PC-3 (cell line): ENCODE measurements around the gene TRDMT1.

Experiments used
- EZH2 ChIP-seq: fragments of 300-600 bp; sonication (generic); IDR thresholded peaks from one replicate; pipeline ENCODE4 v1.6.1; 2017; ENCODE audit warnings: antibody characterized with exemption, mild to moderate bottlenecking, low read length; ENCODE audit not compliant: unreplicated experiment
- TF ChIP-seq, protein P1 (sequence below): fragments of 300-600 bp; sonication (generic); conservative IDR thresholded peaks from 2 replicates; pipeline ENCODE4 v1.5.1; 2017; ENCODE audit warnings: antibody characterized with exemption, low read depth, mild to moderate bottlenecking, low read length

DNA sequence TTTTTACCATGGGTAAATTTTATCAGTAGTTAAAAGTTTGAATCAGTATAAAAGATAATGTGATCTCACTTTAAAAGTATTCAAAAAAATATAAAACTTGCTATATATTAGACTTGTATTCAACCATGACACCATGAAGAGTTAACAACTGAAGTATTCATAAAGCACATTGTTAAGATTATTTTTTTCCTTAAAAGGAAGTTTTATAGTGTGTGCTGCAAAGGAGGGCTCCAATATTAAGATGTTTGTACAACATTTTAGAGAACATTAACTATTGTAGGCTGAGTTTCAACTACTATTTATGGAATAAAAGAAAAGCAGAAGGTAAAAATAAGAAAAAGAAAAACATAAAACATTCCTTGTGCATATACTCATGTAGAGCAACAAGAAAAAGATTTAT, 47.4 kb downstream of the TRDMT1 start:
- TF ChIP-seq, protein P1, sequence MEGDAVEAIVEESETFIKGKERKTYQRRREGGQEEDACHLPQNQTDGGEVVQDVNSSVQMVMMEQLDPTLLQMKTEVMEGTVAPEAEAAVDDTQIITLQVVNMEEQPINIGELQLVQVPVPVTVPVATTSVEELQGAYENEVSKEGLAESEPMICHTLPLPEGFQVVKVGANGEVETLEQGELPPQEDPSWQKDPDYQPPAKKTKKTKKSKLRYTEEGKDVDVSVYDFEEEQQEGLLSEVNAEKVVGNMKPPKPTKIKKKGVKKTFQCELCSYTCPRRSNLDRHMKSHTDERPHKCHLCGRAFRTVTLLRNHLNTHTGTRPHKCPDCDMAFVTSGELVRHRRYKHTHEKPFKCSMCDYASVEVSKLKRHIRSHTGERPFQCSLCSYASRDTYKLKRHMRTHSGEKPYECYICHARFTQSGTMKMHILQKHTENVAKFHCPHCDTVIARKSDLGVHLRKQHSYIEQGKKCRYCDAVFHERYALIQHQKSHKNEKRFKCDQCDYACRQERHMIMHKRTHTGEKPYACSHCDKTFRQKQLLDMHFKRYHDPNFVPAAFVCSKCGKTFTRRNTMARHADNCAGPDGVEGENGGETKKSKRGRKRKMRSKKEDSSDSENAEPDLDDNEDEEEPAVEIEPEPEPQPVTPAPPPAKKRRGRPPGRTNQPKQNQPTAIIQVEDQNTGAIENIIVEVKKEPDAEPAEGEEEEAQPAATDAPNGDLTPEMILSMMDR: no peak
- TF ChIP-seq EZH2: no peak
